SHP77 treated with DMSO at 0.1 percent for 48 hours (cell line): Measurements from ENCODE around the gene MATCAP1.

ENCODE experiments used
- DNase-seq: peaks from one replicate; lab custom pipeline; 2025; lab: John Stamatoyannopoulos, UW

MATCAP1 gene

GRCh38 chr16:67190448-67191399, 7.0 kb upstream of the MATCAP1 start:
- DNase-seq, result peak; percentile 11

GRCh38 chr16:67190041-67190440, 6.3 kb upstream of the MATCAP1 start, which contains the start of gene EXOC3L1:
EXOC3L1 (minus strand) TSS chr16:67190136; CDS start chr16:67189676, 460 bp downstream.
- no peak for DNase-seq

GRCh38 chr16:67188798-67189197, 5.0 kb upstream of the MATCAP1 start:
- no peak for DNase-seq

- DNase-seq, result no peak
Measured at GRCh38 chr16:67188323-67188722, 4.6 kb upstream of the MATCAP1 start.

DNA sequence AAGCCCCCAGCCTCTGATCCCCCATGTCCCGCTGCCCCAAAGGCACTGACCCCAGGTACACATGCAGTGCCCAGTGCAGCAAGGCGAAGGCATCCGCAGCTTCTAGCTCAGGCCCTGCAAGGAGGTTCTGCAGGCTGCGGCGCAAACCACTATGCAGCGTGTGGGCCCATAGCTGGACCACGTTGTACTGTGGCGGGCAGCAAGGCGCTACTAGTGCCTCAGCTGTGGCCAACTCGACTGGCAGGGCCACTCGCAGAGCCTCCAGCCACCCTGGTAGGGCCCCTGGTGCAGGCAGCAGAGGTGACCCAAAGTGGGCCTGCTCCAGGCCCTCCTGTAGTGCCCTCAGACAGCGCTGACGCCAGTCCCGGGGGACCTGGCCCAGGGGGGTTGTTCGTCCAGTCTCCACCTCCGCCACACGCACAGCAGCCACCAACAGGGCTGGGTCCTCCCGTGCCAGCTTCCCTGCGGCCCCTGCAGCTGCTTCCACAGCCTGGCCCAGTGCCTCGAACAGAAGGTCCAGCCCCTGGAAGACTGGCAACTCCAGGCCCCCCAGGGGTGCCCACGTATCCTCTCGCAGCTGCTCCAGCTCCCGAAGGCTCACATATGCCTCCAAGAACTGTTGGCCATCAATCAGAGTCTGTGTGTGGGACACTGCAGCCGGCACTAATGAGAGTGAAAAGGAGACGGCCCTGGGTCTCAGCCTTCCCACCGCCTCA, 3.6 kb upstream of the MATCAP1 start:
- DNase-seq, result no peak

DNA sequence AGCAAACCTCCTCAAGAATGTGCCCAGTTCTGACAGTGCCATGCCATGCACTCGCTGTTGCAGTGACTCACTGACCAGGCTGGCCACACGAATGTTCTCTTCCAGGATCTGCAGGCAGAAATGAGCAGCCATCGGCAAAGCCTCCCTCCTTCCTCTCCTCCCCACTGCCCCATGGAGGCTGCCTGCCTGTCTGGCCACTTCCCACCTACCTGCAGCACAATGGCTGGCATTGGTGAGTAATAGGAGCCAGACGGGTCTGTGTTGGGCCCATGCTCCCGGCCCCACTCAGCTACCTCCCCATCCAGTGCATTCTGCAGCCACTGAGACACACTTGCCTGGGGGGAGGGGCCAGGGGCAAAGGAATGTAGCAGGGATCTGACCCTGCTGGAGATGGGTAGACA, 2.8 kb upstream of the MATCAP1 start:
- no peak for DNase-seq

- DNase-seq, result no peak
Measured at GRCh38 chr16:67185651-67186134, 1.9 kb upstream of the MATCAP1 start.

- peak; percentile 26 for DNase-seq
Measured at GRCh38 chr16:67184995-67185650, 1.4 kb upstream of the MATCAP1 start.

DNA sequence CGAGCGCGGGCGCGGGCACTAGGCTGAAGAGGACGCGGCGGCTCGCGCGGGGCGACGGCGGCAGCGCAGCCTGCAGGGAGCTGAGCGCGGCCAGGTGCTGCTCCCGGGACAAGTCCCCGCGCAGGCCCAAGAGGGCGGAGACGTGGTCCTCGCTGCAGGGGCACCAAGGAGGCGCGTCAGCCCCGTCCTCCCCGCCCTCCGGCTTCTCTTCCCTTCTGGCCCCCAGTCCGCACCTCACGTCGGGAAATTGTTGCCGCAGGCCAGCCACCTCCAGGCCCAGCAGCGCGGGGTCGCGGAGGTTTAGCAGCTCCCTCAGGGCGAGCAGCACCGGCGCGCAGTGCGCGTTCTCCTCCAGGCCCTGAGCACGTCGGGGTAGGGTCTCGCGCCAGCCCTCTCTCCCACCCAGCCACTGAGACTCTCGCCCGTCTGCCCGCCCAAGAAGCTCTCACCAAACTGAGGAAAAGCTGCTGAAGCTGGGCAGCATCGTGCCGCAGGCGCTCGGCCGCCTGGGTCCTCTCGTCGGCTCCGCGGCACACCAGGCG, 761 bp upstream of the MATCAP1 start:
- DNase-seq, result no peak

DNA sequence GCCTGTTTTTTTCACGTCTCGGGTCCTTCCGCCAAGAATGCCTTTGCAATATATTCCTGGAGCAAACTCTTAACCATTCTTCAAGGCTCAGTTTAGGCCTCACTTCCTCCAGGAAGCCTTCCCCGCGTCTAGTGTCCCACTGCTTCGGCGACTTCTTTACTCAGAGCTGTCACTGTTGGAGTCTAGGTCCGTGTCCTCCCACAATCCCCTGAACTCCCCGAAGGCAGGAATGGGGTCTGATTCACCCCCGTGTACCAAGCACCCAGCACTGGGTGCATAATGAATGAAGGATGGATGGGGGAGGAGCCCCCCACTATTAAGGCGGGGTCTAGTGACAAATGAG, 508 bp downstream of the MATCAP1 start:
- no peak for DNase-seq

DNA sequence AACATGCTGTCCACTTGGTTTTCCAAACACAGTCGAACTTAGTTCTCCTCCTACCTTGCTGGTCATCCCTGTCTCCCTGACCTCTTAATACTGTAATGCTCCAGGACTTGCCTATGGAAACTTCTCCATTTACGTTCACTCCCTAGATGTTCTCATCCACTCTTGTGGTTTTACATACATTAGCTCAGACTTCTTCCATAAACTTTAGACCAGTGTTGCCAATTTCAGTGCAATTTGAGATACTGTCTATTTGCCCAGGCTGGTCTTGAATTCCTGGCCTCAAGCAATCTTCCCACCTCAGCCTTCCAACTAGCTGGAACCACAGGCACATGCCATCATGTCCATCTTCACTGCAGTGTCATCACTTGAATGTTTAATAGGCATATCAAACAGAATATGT, 1.5 kb downstream of the MATCAP1 start:
- no peak for DNase-seq

DNA sequence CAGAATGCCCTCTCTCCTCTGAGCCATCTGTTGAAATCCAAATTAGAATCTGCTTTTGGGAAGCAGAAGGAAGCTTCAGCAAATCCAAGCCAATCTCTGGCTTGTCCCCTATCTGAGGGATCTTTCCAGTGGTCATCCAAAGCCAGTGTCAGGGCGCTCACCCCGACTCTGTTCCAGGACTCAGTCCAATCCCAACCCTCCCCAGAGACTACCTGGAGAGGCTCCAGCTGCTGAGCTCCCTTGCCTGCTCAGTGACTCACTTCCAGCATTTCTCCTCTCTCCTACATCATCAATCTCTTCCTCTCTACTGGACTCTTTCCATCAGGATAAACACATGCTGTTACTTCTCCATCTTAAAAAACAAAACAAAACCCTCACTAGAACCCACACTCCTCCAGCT, 2.4 kb downstream of the MATCAP1 start:
- DNase-seq, result no peak

GRCh38 chr16:67180166-67180565, 3.6 kb downstream of the MATCAP1 start:
- no peak for DNase-seq

DNA sequence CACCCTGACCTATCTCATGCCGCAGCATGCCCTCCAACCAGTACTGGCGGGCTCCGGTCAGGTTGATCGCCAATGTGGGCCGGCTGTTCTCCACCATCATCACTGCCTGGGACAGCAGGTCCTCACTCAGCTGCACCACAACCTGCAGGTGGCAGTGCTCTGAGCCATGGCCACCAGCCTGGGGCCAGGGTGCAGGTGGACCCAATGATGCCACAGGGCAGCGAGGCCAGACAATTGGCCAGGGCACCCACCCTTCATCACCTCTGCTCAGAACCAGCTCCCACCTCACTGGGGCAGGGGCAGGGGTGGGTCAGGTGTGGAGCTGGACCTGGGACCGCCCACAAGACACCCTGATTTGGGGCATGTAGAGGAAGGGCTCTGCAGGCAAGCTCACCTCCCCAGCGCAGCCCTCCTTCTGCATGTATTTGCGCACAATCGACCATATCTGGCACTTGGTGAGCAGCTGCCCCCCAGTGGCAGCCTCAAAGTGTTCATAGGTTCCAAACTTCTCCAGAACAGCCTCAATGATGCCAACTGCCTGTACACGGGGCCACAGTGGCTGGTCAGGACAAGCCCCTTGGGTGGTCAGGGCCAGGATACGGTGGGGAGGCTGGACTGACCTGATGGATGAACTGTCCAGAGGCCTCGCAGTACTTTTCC, 4.2 kb downstream of the MATCAP1 start:
- DNase-seq, result no peak

DNA sequence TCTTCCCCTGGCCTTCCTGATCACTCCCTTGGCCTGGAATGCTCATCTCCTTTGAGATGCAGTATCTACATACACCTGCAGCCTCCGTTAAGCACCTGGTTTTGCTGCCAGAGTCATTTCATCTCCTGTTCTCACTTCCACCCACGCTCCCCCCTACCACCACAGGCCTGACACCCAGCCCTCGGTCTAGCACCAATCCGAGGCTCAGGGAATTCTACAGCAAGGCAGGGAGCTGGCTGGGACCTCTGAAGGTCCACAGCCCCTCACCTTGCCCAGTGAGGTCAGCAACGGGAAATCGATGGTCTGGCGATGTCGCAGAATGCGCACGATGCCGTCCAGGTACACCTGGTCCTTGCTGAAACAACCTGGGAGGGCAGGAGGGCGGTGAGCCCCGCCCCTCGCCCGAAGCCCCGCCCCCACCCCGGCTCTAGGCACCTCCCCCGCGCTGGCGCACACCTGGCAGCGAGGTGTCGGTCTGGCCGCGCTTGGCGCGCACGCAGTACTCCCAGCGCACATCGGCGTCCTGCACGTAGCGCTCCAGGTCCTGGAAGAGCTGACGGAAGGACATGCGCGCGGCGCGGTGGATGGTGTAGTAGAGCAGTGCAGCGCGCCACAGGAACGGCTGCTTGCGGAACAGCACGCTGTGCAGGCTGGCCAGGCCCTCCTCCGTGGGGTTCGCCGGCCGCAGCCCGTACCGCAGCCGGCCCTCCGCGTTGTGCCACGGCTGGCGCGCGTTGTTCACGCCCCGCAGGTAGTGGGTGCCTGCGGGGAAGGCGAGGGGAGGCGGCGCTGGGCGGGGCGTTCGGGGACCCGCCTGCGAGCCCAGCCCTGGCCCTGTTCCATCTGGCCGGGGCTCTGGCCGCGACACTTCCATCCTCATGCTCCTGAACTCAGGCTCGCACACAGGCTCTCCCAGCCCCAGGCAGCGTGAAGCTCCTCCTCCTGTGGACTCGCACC, 5.7 kb downstream of the MATCAP1 start:
- DNase-seq, result peak; percentile 28

DNA sequence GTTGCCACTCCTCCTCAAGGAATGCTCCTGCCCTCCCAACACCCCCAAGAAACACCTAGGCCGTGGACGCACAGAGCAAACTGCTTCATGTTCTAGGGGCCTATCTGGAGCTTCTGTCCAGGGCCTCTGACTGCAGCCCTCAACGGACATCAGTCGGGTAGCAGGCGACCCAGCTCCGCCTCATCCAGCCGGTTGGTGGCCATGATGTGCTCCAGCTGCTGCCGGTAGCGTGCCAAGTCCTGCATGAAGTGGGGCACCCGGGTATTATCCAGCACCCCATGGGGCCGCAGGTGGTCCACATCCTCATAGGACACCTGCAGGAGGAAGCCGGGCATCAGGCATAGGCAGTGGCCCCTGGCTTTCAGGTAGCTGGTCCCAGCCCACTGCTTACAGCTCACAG, 7.1 kb downstream of the MATCAP1 start:
- DNase-seq, result no peak

DNA sequence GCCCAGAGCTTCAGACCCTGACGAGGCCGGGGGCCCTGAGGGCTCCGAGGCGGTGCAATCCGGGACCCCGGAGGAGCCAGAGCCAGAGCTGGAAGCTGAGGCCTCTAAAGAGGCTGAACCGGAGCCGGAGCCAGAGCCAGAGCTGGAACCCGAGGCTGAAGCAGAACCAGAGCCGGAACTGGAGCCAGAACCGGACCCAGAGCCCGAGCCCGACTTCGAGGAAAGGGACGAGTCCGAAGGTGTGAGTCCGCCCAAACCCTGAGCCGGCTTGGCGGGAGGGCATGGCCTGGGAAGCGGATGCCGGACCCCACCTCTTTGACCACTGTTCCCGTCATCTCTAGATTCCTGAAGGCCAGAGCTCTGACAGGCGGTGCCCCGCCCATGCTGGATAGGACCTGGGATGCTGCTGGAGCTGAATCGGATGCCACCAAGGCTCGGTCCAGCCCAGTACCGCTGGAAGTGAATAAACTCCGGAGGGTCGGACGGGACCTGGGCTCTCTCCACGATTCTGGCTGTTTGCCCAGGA, 9.0 kb downstream of the MATCAP1 start:
- DNase-seq, result no peak

GRCh38 chr16:67173808-67174705, 9.7 kb downstream of the MATCAP1 start:
- peak; percentile 41 for DNase-seq

- DNase-seq, result no peak
Measured at GRCh38 chr16:67173323-67173722, 10.4 kb downstream of the MATCAP1 start.
